Measurements from ENCODE around the gene EMILIN3.

The EMILIN3 gene

DNA sequence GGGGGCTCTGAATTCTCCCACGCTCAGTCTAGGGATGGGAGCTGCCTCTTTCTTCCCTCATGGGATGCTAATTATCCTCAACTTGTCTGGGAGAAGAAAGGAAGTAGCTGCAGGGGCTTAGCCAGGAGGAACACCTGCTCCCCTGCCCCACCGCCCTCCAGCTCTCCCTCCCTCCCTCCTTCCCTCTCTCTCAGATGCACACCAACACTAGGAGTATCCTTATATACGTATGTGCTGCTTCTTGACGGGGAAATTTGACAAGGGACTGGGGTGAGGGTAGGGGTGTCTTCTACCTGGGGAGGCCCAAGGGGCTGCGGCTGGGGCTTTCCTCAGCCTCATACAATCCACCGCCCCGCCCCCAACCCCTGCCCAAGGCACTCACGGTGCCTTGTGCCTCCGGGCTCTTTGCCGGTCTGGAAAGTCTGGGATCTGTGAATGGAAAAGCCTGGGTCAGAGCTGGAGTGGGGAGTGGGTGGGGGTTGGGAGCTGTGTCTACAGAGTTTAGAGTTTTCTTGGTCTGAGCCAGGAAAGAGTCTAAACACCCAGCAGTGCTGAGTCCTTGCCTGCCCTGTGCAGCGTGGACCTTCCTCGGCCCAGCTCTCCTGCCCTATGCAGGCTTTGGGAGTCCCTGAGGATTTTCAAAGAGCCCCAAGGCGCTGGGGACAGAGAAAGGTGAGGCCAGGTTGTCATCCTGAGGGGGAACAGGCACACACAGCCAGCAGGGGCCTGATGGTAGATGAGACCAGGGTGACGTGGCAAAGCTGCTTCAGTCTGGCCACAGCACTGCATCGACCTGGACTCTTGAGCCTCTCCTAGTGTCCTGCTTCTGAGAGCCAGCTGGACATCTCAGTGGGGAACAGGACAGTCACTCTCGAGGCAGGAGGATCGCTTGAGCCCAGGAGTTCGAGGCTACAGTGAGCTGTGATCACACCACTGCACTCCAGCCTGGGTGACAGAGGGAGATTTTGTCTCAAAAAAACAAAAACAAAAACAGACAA, 29.3 kb upstream of the EMILIN3 start:
- Mint-ChIP-seq H3K36me3 (ENCODE audit: low read depth) (no peaks in the 10 kb centered on the region), H3K4me3 (no peak overlapping the region), H3K4me1 (ENCODE audit: low read depth) (no peaks in the 10 kb centered on the region), H3K27ac (no peak overlapping the region), H3K9me3 (no peaks in the 10 kb centered on the region), H3K27me3 (ENCODE audit: low read depth) (no peaks in the 10 kb centered on the region)

GRCh38 chr20:41394931-41395666, 28.5 kb upstream of the EMILIN3 start:
- Mint-ChIP-seq H3K9me3 (no peaks in the 10 kb centered on the region), H3K27me3 (ENCODE audit: low read depth) (no peaks in the 10 kb centered on the region), H3K4me3 (no peak overlapping the region), H3K27ac (no peak overlapping the region), H3K4me1 (ENCODE audit: low read depth) (no peaks in the 10 kb centered on the region), H3K36me3 (ENCODE audit: low read depth) (no peaks in the 10 kb centered on the region)

DNA sequence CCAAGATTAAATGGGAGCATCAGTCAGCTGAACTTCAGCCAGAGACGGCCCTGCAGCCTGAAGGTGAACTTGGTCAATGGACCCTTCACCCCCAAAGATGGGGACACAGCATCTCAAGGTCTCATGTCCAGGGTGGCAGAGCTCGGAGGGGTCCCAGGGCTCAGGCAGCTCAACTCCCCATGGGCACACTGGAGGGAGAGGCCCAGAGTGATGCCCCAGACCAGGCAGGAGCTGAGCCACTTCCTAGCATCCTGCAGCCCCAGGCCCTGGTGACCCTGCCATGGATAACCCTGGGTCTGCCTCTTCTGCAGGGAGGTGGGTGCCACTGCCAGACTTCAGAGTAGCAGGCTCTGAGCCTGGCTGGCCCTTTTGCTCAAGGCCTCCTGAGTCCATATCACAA, 27.5 kb upstream of the EMILIN3 start:
- no peak overlapping the region for H3K27ac Mint-ChIP-seq
- H3K27me3 Mint-ChIP-seq (ENCODE audit: low read depth), result no peaks in the 10 kb centered on the region

GRCh38 chr20:41393705-41394066, 27.1 kb upstream of the EMILIN3 start:
- Mint-ChIP-seq H3K4me1 (ENCODE audit: low read depth) (no peaks in the 10 kb centered on the region), H3K36me3 (ENCODE audit: low read depth) (no peaks in the 10 kb centered on the region), H3K27me3 (ENCODE audit: low read depth) (no peaks in the 10 kb centered on the region)

More for the DNA sequence above, 27.5 kb upstream of the EMILIN3 start:
- H3K4me3 Mint-ChIP-seq, result no peak overlapping the region
- H3K36me3 Mint-ChIP-seq (ENCODE audit: low read depth), result no peaks in the 10 kb centered on the region
- no peaks in the 10 kb centered on the region for H3K9me3 Mint-ChIP-seq
- H3K4me1 Mint-ChIP-seq (ENCODE audit: low read depth), result no peaks in the 10 kb centered on the region

GRCh38 chr20:41392871-41393704, 26.5 kb upstream of the EMILIN3 start:
- Mint-ChIP-seq H3K4me1 (ENCODE audit: low read depth) (no peaks in the 10 kb centered on the region), H3K27me3 (ENCODE audit: low read depth) (peaks cover 3% of the 10 kb centered on the region), H3K9me3 (no peaks in the 10 kb centered on the region), H3K27ac (no peak overlapping the region), H3K4me3 (no peak overlapping the region), H3K36me3 (ENCODE audit: low read depth) (no peaks in the 10 kb centered on the region)

More at GRCh38 chr20:41393705-41394066, 27.1 kb upstream of the EMILIN3 start:
- no peaks in the 10 kb centered on the region for H3K9me3 Mint-ChIP-seq
- H3K4me3 Mint-ChIP-seq, result no peak overlapping the region
- no peak overlapping the region for H3K27ac Mint-ChIP-seq

DNA sequence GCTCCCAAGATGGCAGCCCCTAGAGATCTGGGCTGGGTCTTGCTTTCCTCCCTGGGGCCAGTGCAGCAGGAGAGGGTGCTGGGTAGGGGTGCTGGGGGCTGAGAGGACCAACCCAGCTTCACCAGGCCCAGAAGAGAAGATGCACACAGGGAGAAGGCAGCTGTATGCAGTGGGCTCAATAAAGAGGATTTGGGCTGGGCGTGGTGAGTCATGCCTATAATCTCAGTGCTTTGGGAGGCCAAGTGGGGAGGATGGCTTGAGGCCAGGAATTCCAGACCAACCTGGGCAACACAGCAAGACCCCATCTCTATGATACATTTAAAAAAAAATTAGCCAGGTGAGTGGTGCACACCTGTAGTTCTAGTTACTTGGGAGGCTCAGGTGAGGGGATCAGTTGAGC, 25.7 kb upstream of the EMILIN3 start:
- no peak overlapping the region for H3K27ac Mint-ChIP-seq
- no peak overlapping the region for H3K4me3 Mint-ChIP-seq
- no peaks in the 10 kb centered on the region for H3K9me3 Mint-ChIP-seq
- H3K27me3 Mint-ChIP-seq (ENCODE audit: low read depth), result peaks cover 6% of the 10 kb centered on the region
- no peaks in the 10 kb centered on the region for H3K36me3 Mint-ChIP-seq (ENCODE audit: low read depth)
- H3K4me1 Mint-ChIP-seq (ENCODE audit: low read depth), result no peaks in the 10 kb centered on the region

- H3K27me3 Mint-ChIP-seq (ENCODE audit: low read depth), result peaks cover 6% of the 10 kb centered on the region
- H3K36me3 Mint-ChIP-seq (ENCODE audit: low read depth), result no peaks in the 10 kb centered on the region
- H3K4me3 Mint-ChIP-seq, result no peak overlapping the region
- H3K27ac Mint-ChIP-seq, result no peak overlapping the region
- H3K9me3 Mint-ChIP-seq, result no peaks in the 10 kb centered on the region
- no peaks in the 10 kb centered on the region for H3K4me1 Mint-ChIP-seq (ENCODE audit: low read depth)
Measured at GRCh38 chr20:41391587-41392001, 25.0 kb upstream of the EMILIN3 start.

GRCh38 chr20:41390889-41391288, 24.3 kb upstream of the EMILIN3 start:
- Mint-ChIP-seq H3K4me1 (ENCODE audit: low read depth) (no peaks in the 10 kb centered on the region), H3K36me3 (ENCODE audit: low read depth) (no peaks in the 10 kb centered on the region), H3K27me3 (ENCODE audit: low read depth) (peaks cover 6% of the 10 kb centered on the region), H3K27ac (no peak overlapping the region), H3K4me3 (no peak overlapping the region), H3K9me3 (no peaks in the 10 kb centered on the region)

DNA sequence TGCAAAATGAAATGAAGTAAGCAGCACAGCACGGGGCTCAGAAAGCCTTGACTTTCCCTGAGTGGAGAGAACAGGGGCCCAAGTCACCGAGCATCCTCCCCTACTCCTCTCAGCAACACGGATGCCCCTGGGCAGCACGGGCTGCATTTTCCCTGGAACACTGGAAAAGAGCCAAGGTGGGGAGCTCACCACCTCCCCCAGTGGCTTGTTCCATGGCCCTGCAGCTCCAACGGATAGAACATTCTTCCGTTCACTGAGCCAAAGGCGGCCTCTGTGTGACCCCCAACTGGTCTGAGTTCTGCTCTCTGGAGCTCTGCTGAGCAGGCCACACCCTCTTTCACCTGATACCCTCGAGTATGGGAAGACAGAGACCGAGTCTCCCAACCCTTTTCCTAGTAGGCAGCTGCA, 20.8 kb upstream of the EMILIN3 start:
- Mint-ChIP-seq H3K27me3 (ENCODE audit: low read depth) (peaks cover 15% of the 10 kb centered on the region), H3K4me3 (no peak overlapping the region), H3K36me3 (ENCODE audit: low read depth) (no peaks in the 10 kb centered on the region), H3K27ac (no peak overlapping the region), H3K4me1 (ENCODE audit: low read depth) (no peaks in the 10 kb centered on the region), H3K9me3 (no peaks in the 10 kb centered on the region)

GRCh38 chr20:41386502-41387427, 20.1 kb upstream of the EMILIN3 start:
- Mint-ChIP-seq H3K36me3 (ENCODE audit: low read depth) (no peaks in the 10 kb centered on the region), H3K27me3 (ENCODE audit: low read depth) (peaks cover 15% of the 10 kb centered on the region), H3K4me3 (no peak overlapping the region), H3K9me3 (no peaks in the 10 kb centered on the region), H3K27ac (no peak overlapping the region), H3K4me1 (ENCODE audit: low read depth) (no peaks in the 10 kb centered on the region)

DNA sequence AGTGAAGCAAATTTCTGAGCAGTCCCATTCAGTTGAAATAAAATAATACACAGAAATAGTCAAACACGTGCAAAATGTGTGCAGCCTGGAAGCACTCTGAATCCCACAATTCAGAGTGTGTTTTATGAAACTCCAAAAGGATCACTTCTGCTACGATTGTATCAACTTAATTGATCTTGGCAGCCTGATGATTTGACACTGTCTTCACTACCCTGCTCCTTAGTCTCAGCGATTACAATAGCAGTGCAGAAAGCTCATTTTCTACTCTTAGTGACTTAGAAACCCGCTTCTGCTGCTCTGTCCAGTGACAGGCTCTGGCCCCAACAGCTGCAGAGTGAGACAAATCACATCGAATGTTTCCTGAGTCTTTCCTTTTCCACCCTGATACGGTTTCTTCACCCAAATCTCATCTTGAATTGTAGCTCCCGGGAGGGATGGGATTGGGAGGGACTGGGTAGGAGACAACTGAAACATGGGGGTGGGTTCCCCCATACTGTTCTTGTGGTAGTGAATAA, 16.2 kb upstream of the EMILIN3 start:
- H3K9me3 Mint-ChIP-seq, result no peaks in the 10 kb centered on the region
- H3K27ac Mint-ChIP-seq, result no peak overlapping the region
- H3K4me3 Mint-ChIP-seq, result no peak overlapping the region
- H3K4me1 Mint-ChIP-seq (ENCODE audit: low read depth), result peaks cover 5% of the 10 kb centered on the region
- peaks cover 35% of the 10 kb centered on the region for H3K27me3 Mint-ChIP-seq (ENCODE audit: low read depth)
- no peaks in the 10 kb centered on the region for H3K36me3 Mint-ChIP-seq (ENCODE audit: low read depth)

GRCh38 chr20:41380551-41381193, 14.1 kb upstream of the EMILIN3 start:
- peaks cover 5% of the 10 kb centered on the region for H3K4me1 Mint-ChIP-seq (ENCODE audit: low read depth)
- no peak overlapping the region for H3K27ac Mint-ChIP-seq
- H3K27me3 Mint-ChIP-seq (ENCODE audit: low read depth), result peaks cover 47% of the 10 kb centered on the region
- H3K36me3 Mint-ChIP-seq (ENCODE audit: low read depth), result no peaks in the 10 kb centered on the region
- H3K4me3 Mint-ChIP-seq, result no peak overlapping the region
- no peaks in the 10 kb centered on the region for H3K9me3 Mint-ChIP-seq

DNA sequence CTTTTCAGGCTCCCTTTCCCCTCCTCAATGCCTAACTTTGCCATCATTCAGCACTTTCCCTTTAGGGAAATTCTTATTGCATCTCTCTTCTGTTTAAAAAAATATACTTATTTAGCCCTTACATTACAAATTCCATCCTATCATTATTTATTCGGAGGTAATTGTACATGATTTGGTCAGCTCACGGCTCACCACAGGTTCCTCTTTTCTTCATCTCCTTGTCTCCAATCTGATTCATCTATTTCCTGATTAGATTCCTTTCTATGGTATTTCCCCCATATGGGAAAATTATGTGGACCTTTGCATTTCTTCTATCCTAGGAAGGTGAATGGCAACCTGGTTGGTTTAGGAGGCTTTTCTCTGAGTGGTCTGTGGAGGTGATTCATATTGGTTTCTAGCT, 12.9 kb upstream of the EMILIN3 start:
- H3K9me3 Mint-ChIP-seq, result no peaks in the 10 kb centered on the region
- H3K27me3 Mint-ChIP-seq (ENCODE audit: low read depth), result peaks cover 43% of the 10 kb centered on the region
- H3K36me3 Mint-ChIP-seq (ENCODE audit: low read depth), result no peaks in the 10 kb centered on the region
- peaks cover 5% of the 10 kb centered on the region for H3K4me1 Mint-ChIP-seq (ENCODE audit: low read depth)
- H3K27ac Mint-ChIP-seq, result no peak overlapping the region
- H3K4me3 Mint-ChIP-seq, result no peak overlapping the region

Data from T-helper 1 cell treated with Interleukin-12 subunit alpha and Interleukin-12 subunit beta and Interleukin-4 antibody, amounts not matched to agents 30 μg/mL and 1 μg/mL, for 36 hours (primary cell).